GM23248 (cell line): ENCODE results near the gene GPSM1. TPM values are rescaled to one million over a fixed set of nuclear protein-coding genes. Genes with fewer than 3 reads are reported as not detected.

ENCODE experiments used
- DNase-seq: peaks from one replicate; pipeline ENCODE4 v3.0.0-alpha.2; 2015
- H2AFZ ChIP-seq: fragments of 200-600 bp; sonication (generic); 2 replicates; pipeline ENCODE4 v1.6.1; 2016; ENCODE audit warnings: antibody characterized with exemption
- H3F3A ChIP-seq: fragments of 200-600 bp; sonication (generic); 2 replicates; pipeline ENCODE4 v1.6.1; 2016; ENCODE audit warnings: mild to moderate bottlenecking, antibody characterized with exemption, mixed run types; ENCODE audit not compliant: insufficient read depth
- H3K27ac ChIP-seq: fragments of 200-600 bp; sonication (generic); 2 replicates; pipeline ENCODE4 v1.5.1; 2016; ENCODE audit warnings: mild to moderate bottlenecking
- H3K27me3 ChIP-seq: fragments of 200-600 bp; sonication (generic); replicated peaks from 2 replicates; pipeline ENCODE4 v1.6.1; 2016; ENCODE audit warnings: mild to moderate bottlenecking; ENCODE audit not compliant: insufficient read depth
- H3K36me3 ChIP-seq: fragments of 200-600 bp; sonication (generic); 2 replicates; pipeline ENCODE4 v1.6.1; 2016; ENCODE audit warnings: low read depth, mild to moderate bottlenecking
- H3K4me1 ChIP-seq: fragments of 200-600 bp; sonication (generic); 2 replicates; pipeline ENCODE4 v1.6.1; 2016; ENCODE audit warnings: mild to moderate bottlenecking; ENCODE audit not compliant: insufficient read depth
- H3K4me2 ChIP-seq: fragments of 200-600 bp; sonication (generic); one replicate; pipeline ENCODE4 v1.6.1; 2016; ENCODE audit warnings: mild to moderate bottlenecking; ENCODE audit not compliant: unreplicated experiment
- H3K4me3 ChIP-seq: fragments of 200-600 bp; sonication (generic); 2 replicates; pipeline ENCODE4 v1.5.1; 2016; ENCODE audit warnings: mild to moderate bottlenecking
- H3K79me2 ChIP-seq: fragments of 200-600 bp; sonication (generic); 2 replicates; pipeline ENCODE4 v1.6.1; 2016; ENCODE audit warnings: mild to moderate bottlenecking; ENCODE audit not compliant: insufficient read depth
- H3K9ac ChIP-seq: fragments of 200-600 bp; sonication (generic); 2 replicates; pipeline ENCODE4 v1.6.1; 2016; ENCODE audit warnings: mild to moderate bottlenecking
- H3K9me2 ChIP-seq: fragments of 200-600 bp; sonication (generic); 2 replicates; pipeline ENCODE4 v1.6.1; 2016; ENCODE audit warnings: mixed run types, mild to moderate bottlenecking, moderate library complexity; ENCODE audit not compliant: insufficient read depth
- H3K9me3 ChIP-seq: fragments of 200-600 bp; sonication (generic); one replicate; pipeline ENCODE4 v1.6.1; 2017; ENCODE audit warnings: low read depth
- H4K20me1 ChIP-seq: fragments of 200-600 bp; sonication (generic); 2 replicates; pipeline ENCODE4 v1.6.0; 2016; ENCODE audit not compliant: insufficient read depth
- EZH2 ChIP-seq: fragments of 200-600 bp; sonication (generic); IDR thresholded peaks from 2 replicates; pipeline ENCODE4 v1.6.1; 2018; ENCODE audit warnings: antibody characterized with exemption, mild to moderate bottlenecking; ENCODE audit not compliant: insufficient read depth, poor library complexity, severe bottlenecking
- EZH2phosphoT487 ChIP-seq: fragments of 200-600 bp; sonication (generic); IDR thresholded peaks from 2 replicates; pipeline ENCODE4 v1.6.1; 2018; ENCODE audit warnings: antibody characterized with exemption, moderate library complexity, mild to moderate bottlenecking, low read depth; ENCODE audit not compliant: insufficient read depth
- WGBS, 2 experiments: methylation state at CpG; one replicate each; pipeline ENCODE4 v1.1.6; 2015 to 2017; ENCODE audit warnings: low lambda C conversion rate in 2 of 2, low coverage in 1 of 2; ENCODE audit errors: missing lambda C conversion rate in 2 of 2; 5-methylcytosine and 5-hydroxymethylcytosine counted together
- in situ Hi-C: fragments of 300-500 bp; cut with MboI; formaldehyde crosslinking; loops from 2 replicates; pipeline ENCODE4 v1.15.0; 2020
- polyA plus RNA-seq: library from polyadenylated mRNA; unstranded; fragments of >200 nt; fragmentation: Nextera tagmentation; extraction: Ambion mirVana; gene quantifications from 2 replicates; pipeline ENCODE4 v1.2.1, GENCODE V29; 2016
- total RNA-seq: library from RNA; depleted of rRNA; stranded (reverse); fragments of >200 nt; shearing (Covaris generic); gene quantifications from 2 replicates; pipeline ENCODE4 v1.2.3, GENCODE V29; 2014

The GPSM1 gene
- total and polyA plus RNA-seq, 2 experiments from 2014 or later, result 13.7 to 57.1 TPM

GRCh38 chr9:136386018-136386417 is 58.7 kb downstream of the GPSM1 start:
- no peaks in the 10 kb centered on the region for H3F3A ChIP-seq
- H3K9me2 ChIP-seq, result no peaks in the 10 kb centered on the region
- H4K20me1 ChIP-seq, result no peaks in the 10 kb centered on the region
- in situ Hi-C loops, result no loop called here
- TF ChIP-seq EZH2phosphoT487 (no peak), EZH2 (no peak)
- H3K27me3 ChIP-seq, result no peaks in the 10 kb centered on the region
- no peak overlapping the region for H3K9ac ChIP-seq
- H3K9me3 ChIP-seq, result no peaks in the 10 kb centered on the region
- no peaks in the 10 kb centered on the region for H3K4me1 ChIP-seq
- WGBS, 2 experiments, result 92 to 97% methylated on average over 13 of the region's 13 CpGs
- no peak overlapping the region for H3K4me2 ChIP-seq
- no peak overlapping the region for H3K27ac ChIP-seq
- no peak overlapping the region for H2AFZ ChIP-seq
- H3K4me3 ChIP-seq, result no peak overlapping the region
- peaks cover 19% of the 10 kb centered on the region; the same call in 1 of the 2 replicates for H3K36me3 ChIP-seq
- H3K79me2 ChIP-seq, result no peaks in the 10 kb centered on the region
- no peak for DNase-seq

- H4K20me1 ChIP-seq, result no peaks in the 10 kb centered on the region
- H3K9me3 ChIP-seq, result no peaks in the 10 kb centered on the region
- H3K27me3 ChIP-seq, result no peaks in the 10 kb centered on the region
- H3K4me2 ChIP-seq, result no peak overlapping the region
- H3K9me2 ChIP-seq, result no peaks in the 10 kb centered on the region
- H3K27ac ChIP-seq, result no peak overlapping the region
- H3K36me3 ChIP-seq, result peaks cover 23% of the 10 kb centered on the region; the same call in 1 of the 2 replicates
- no peaks in the 10 kb centered on the region for H3K79me2 ChIP-seq
- no peak overlapping the region for H2AFZ ChIP-seq
- 98 to 99% methylated on average over 11 to 18 of the region's 19 CpGs for WGBS, 2 experiments
- in situ Hi-C loops, result no loop called here
- H3K4me3 ChIP-seq, result no peak overlapping the region
- H3K9ac ChIP-seq, result no peak overlapping the region
- TF ChIP-seq EZH2 (no peak), EZH2phosphoT487 (no peak)
- H3F3A ChIP-seq, result no peaks in the 10 kb centered on the region
- no peaks in the 10 kb centered on the region for H3K4me1 ChIP-seq
- DNase-seq, result no peak
These were observed 59.9 kb downstream of the GPSM1 start for GRCh38 chr9:136387217-136387616.

GRCh38 chr9:136389396-136389795 is 62.1 kb downstream of the GPSM1 start:
- Histone ChIP-seq H3K4me1 (no peaks in the 10 kb centered on the region), H3K9ac (no peak overlapping the region), H3K4me3 (no peak overlapping the region), H3K4me2 (no peak overlapping the region), H3F3A (no peaks in the 10 kb centered on the region), H3K9me2 (no peaks in the 10 kb centered on the region), H3K36me3 (peaks cover 23% of the 10 kb centered on the region; the same call in 1 of the 2 replicates), H3K79me2 (no peaks in the 10 kb centered on the region), H3K27ac (no peak overlapping the region), H2AFZ (no peak overlapping the region), H3K9me3 (no peaks in the 10 kb centered on the region), H3K27me3 (no peaks in the 10 kb centered on the region), H4K20me1 (no peaks in the 10 kb centered on the region)
- in situ Hi-C loops, result no loop called here
- 89 to 90% methylated on average over 13 to 14 of the region's 14 CpGs for WGBS, 2 experiments
- DNase-seq, result no peak
- TF ChIP-seq EZH2 (no peak), EZH2phosphoT487 (no peak)

- H3K79me2 ChIP-seq, result peaks cover 16% of the 10 kb centered on the region
- no peak for DNase-seq
- H3K4me3 ChIP-seq, result no peak overlapping the region
- 87 to 88% methylated on average over 25 to 27 of the region's 28 CpGs for WGBS, 2 experiments
- no peak overlapping the region for H3K27ac ChIP-seq
- H3K4me1 ChIP-seq, result no peaks in the 10 kb centered on the region
- in situ Hi-C loops, result no loop called here
- no peaks in the 10 kb centered on the region for H3K9me2 ChIP-seq
- H2AFZ ChIP-seq, result no peak overlapping the region
- no peak overlapping the region for H3K9ac ChIP-seq
- no peaks in the 10 kb centered on the region for H3K27me3 ChIP-seq
- H3K36me3 ChIP-seq, result peaks cover 14% of the 10 kb centered on the region; the same call in 1 of the 2 replicates
- H3K9me3 ChIP-seq, result no peaks in the 10 kb centered on the region
- TF ChIP-seq EZH2, result no peak
- no peak for TF ChIP-seq EZH2phosphoT487
- H3F3A ChIP-seq, result no peaks in the 10 kb centered on the region
- H4K20me1 ChIP-seq, result no peaks in the 10 kb centered on the region
- H3K4me2 ChIP-seq, result no peak overlapping the region
These were observed 64.6 kb downstream of the GPSM1 start for GRCh38 chr9:136391737-136392537.
